ENCODE results near the gene ST13. TPM values are rescaled to one million over a fixed set of nuclear protein-coding genes. Genes with fewer than 3 reads are reported as not detected.
"Not testable (repeated sequence)": the region's sequence is repeated elsewhere in the genome, so short reads cannot be mapped to it uniquely, and the experiment has no call there.

ST13 gene
- total RNA-seq, 4 donors from 2014 or later, result 39.6 to 113 (median 79.7) TPM

DNA sequence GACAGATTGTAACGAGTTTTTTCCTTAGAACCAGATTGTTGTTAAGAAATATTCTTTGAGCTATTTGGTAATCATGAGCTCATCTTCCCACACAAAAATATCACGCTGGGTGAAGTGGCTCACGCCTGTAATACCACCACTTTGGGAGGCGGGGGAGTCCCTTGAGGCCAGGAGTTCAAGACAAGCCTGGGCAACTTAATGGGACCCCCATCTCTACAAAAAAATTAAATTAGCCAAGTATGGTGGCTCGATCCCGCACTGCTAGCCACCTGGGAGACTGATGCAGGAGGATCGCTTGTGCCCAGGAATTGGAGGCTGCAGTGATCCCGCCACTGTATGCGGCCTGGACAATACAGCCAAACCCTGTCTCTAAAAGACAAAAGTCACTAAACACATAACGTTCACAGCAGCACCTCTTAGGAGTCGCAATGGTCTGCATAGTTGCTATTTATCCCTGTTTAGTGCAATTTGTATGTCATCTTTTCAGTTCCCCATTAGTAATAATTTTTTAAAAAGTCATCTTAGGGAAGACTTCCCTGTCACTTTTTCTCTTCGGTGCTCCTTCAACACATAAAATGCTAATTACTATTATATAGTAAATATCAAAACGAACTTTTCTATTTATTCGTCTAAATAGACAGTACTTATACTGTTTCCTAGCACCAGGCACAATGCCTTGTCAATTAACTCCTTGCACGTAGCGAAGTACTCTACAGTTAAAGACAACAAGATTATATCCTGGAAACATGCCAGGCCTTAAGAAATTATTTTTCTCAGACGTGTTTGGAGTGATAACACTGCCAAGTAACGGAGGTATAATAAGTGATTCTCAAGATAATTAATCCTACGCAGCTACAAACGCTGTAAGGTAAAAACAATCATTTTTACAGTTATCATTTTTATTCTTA lies 1.1 kb downstream of the ST13 start:
- Histone ChIP-seq H3K27ac (peak overlapping the region; percentile 96 to 99 (median 98)), H3K36me3 (no peaks in the 10 kb centered on the region), H3K27me3 (no peaks in the 10 kb centered on the region), H3K9me3 (no peaks in the 10 kb centered on the region), H3K4me1 (peaks cover 36 to 70% (median 40%) of the 10 kb centered on the region in 4 donors), H3K4me3 (peak overlapping the region; percentile 71 to 100 (median 87))
- intact Hi-C loops (cut with DNase I; ENCODE audit: low total_unique reads) (no loop called here), in situ Hi-C loops (cut with MboI; ENCODE audit: low pct_ligation_motif_present in 1 of 4, low pct_unique_long_range_greater_than_20kb in 1 of 4, low sequenced_read_pairs in 3 of 4) (no loop called here)
- TF ChIP-seq POLR2AphosphoS5 (IDR thresholded peaks at IDR 0.05), result no peak
- TF ChIP-seq POLR2A (IDR thresholded peaks at IDR 0.05), result no peak
- TF ChIP-seq, protein P1, sequence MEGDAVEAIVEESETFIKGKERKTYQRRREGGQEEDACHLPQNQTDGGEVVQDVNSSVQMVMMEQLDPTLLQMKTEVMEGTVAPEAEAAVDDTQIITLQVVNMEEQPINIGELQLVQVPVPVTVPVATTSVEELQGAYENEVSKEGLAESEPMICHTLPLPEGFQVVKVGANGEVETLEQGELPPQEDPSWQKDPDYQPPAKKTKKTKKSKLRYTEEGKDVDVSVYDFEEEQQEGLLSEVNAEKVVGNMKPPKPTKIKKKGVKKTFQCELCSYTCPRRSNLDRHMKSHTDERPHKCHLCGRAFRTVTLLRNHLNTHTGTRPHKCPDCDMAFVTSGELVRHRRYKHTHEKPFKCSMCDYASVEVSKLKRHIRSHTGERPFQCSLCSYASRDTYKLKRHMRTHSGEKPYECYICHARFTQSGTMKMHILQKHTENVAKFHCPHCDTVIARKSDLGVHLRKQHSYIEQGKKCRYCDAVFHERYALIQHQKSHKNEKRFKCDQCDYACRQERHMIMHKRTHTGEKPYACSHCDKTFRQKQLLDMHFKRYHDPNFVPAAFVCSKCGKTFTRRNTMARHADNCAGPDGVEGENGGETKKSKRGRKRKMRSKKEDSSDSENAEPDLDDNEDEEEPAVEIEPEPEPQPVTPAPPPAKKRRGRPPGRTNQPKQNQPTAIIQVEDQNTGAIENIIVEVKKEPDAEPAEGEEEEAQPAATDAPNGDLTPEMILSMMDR (IDR thresholded peaks at IDR 0.05), result no peak
- no peak for TF ChIP-seq EP300 (IDR thresholded peaks at IDR 0.05; ENCODE audit: low read depth)
- no peak for DNase-seq
- 5 to 28% methylated on average over 13 to 20 of the region's 20 CpGs for WGBS, 2 donors (ENCODE audit: low coverage in 1 of 2)

DNA sequence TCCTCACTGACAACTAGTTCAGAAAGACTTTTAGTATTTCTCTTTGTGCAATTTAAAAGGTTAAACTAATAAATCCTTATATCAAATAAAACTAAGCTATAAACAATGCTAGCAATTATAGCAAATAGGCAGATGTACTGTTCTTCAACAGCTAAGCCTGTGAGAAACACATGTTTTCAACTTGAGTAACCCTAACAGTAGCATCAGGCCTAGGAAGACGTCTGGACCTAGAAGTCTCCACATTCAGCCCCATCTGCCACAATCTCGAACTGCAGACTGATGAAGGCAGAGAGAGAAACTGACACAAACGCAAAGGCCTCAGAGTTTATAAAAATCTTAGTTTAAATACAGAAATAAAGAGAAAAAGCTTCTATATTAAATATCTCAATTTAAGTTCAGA lies 2.5 kb downstream of the ST13 start:
- TF ChIP-seq, protein P1 (IDR thresholded peaks at IDR 0.05), result no peak
- TF ChIP-seq EP300 (IDR thresholded peaks at IDR 0.05; ENCODE audit: low read depth) (no peak), POLR2AphosphoS5 (IDR thresholded peaks at IDR 0.05) (no peak), POLR2A (IDR thresholded peaks at IDR 0.05) (no peak)
- intact Hi-C loops (cut with DNase I; ENCODE audit: low total_unique reads) (no loop called here), in situ Hi-C loops (cut with MboI; ENCODE audit: low pct_ligation_motif_present in 1 of 4, low pct_unique_long_range_greater_than_20kb in 1 of 4, low sequenced_read_pairs in 3 of 4) (no loop called here)
- Histone ChIP-seq H3K27me3 (no peaks in the 10 kb centered on the region), H3K27ac (peak overlapping the region in 3 of 4 donors; percentile 96 to 99 (median 97)), H3K9me3 (no peaks in the 10 kb centered on the region), H3K4me3 (peak overlapping the region in 1 of 4 donors; percentile 100), H3K36me3 (peaks cover 0 to 7% (median 2%) of the 10 kb centered on the region in 4 donors), H3K4me1 (peaks cover 36 to 65% (median 40%) of the 10 kb centered on the region in 4 donors)
- 35 to 37% methylated on average over 3 of the region's 3 CpGs for WGBS, 2 donors (ENCODE audit: low coverage in 1 of 2)
- no peak for DNase-seq

DNA sequence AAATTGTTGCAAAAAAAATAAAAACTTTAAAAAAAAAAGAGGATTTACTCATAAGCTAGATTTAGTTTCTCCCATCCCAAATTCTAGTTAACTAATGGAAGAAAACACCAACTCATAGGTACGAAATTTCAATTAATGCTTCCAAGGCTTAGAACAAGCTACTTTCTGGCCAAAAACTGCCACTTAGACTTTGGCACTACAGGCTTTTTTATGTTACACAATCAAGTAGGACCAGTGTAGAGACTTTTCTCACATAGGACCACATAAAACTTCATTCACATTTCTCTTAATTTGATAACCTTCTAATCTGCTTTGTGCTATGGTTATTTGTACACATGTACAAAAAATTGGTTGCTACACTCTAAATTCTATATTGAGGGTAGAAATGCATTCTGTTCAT lies 3.1 kb downstream of the ST13 start:
- intact Hi-C loops (cut with DNase I; ENCODE audit: low total_unique reads), result no loop called here
- in situ Hi-C loops (cut with MboI; ENCODE audit: low pct_ligation_motif_present in 1 of 4, low pct_unique_long_range_greater_than_20kb in 1 of 4, low sequenced_read_pairs in 3 of 4), result no loop called here
- Histone ChIP-seq H3K4me3 (no peak overlapping the region), H3K36me3 (peaks cover 0 to 10% (median 3%) of the 10 kb centered on the region in 4 donors), H3K27ac (peak overlapping the region in 3 of 4 donors; percentile 96 to 99 (median 97)), H3K9me3 (no peaks in the 10 kb centered on the region), H3K4me1 (peaks cover 36 to 59% (median 40%) of the 10 kb centered on the region in 4 donors), H3K27me3 (no peaks in the 10 kb centered on the region)
- DNase-seq, result no peak
- 58 to 62% methylated on average over 1 of the region's 1 CpG for WGBS, 2 donors (ENCODE audit: low coverage in 1 of 2)
- TF ChIP-seq POLR2AphosphoS5 (IDR thresholded peaks at IDR 0.05) (no peak), EP300 (IDR thresholded peaks at IDR 0.05; ENCODE audit: low read depth) (no peak), POLR2A (IDR thresholded peaks at IDR 0.05) (no peak)
- TF ChIP-seq, protein P1 (IDR thresholded peaks at IDR 0.05), result no peak

DNA sequence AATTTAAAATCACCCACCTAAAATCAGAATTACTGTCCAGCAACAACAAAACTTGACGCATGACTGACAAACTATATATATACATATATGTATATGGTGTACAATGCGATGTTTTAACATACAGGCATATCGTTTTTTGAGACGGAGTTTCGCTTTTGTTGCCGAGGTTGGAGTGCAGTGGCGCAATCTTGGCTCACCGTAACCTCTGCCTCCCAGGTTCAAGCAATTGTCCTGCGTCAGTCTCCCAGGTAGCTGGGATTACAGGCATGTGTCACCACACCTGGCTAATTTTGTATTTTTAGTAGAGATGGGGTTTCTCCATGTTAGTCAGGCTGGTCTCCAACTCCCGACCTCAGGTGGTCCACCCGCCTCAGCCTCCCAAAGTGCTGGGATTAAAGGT lies 10.6 kb downstream of the ST13 start:
- WGBS, 2 donors (ENCODE audit: low coverage in 1 of 2), result 90 to 92% methylated on average over 6 to 11 of the region's 11 CpGs
- H3K27ac ChIP-seq; H3K27me3 ChIP-seq; H3K4me1 ChIP-seq; H3K4me3 ChIP-seq; DNase-seq; intact Hi-C loops (cut with DNase I; ENCODE audit: low total_unique reads); H3K9me3 ChIP-seq; in situ Hi-C loops (cut with MboI; ENCODE audit: low pct_ligation_motif_present in 1 of 4, low pct_unique_long_range_greater_than_20kb in 1 of 4, low sequenced_read_pairs in 3 of 4): not testable (repeated sequence)
- peaks cover 0 to 76% (median 30%) of the 10 kb centered on the region in 4 donors for H3K36me3 ChIP-seq

Data from transverse colon (tissue), 4 donors.